K562 (cell line): ENCODE measurements around the gene TSTD1. TPM values are rescaled to one million over a fixed set of nuclear protein-coding genes. Genes with fewer than 3 reads are reported as not detected.

ENCODE experiments used
- BRD9 ChIP-seq: fragments of 450-650 bp; IDR thresholded peaks from 2 replicates; pipeline ENCODE4 v1.6.1; 2018; ENCODE audit warnings: low read depth; ENCODE audit not compliant: partially characterized antibody
- CCNT2 ChIP-seq: IDR thresholded peaks from 2 replicates; pipeline ENCODE4 v1.6.1; 2011; ENCODE audit warnings: borderline replicate concordance, low read depth, mild to moderate bottlenecking, moderate library complexity, mixed read lengths, low read length; ENCODE audit not compliant: insufficient read length; ENCODE audit errors: extremely low read depth
- DMBX1 ChIP-seq: fragments of 250-450 bp; sonication (Bioruptor Pico); IDR thresholded peaks from 2 replicates; pipeline ENCODE4 v1.8.0; 2022; ENCODE audit warnings: inconsistent platforms, mild to moderate bottlenecking, moderate library complexity, borderline replicate concordance
- EP400 ChIP-seq: fragments of 450-650 bp; IDR thresholded peaks from 2 replicates; pipeline ENCODE4 v1.6.1; 2017; ENCODE audit warnings: antibody characterized with exemption, mild to moderate bottlenecking, moderate library complexity
- IRF2 ChIP-seq: sonication (generic); formaldehyde crosslinking; IDR thresholded peaks from 2 replicates; pipeline ENCODE4 v1.8.1; 2022; ENCODE audit warnings: mild to moderate bottlenecking, missing genetic modification reagents
- JUN ChIP-seq, 2 experiments: sonication (generic) in 1 of 2; formaldehyde crosslinking in 1 of 2; IDR thresholded peaks; 2 replicates each; pipeline versions ENCODE4 v1.6.1 to v1.8.0; 2012 to 2022; ENCODE audit warnings: borderline replicate concordance in 2 of 2, mild to moderate bottlenecking in 2 of 2, improper control_type of control experiment in 1 of 2, low read depth in 1 of 2, low read length in 1 of 2, missing genetic modification reagents in 1 of 2
- KLF1 ChIP-seq: fragments of 450-650 bp; IDR thresholded peaks from 2 replicates; pipeline ENCODE4 v1.6.1; 2016; ENCODE audit warnings: missing genetic modification characterization, missing compliant biosample characterization
- NFE2 ChIP-seq: IDR thresholded peaks from 2 replicates; pipeline ENCODE4 v1.6.1; 2014; ENCODE audit warnings: antibody characterized with exemption, low read depth
- NFE2L1 ChIP-seq: fragments of 450-650 bp; IDR thresholded peaks from 2 replicates; pipeline ENCODE4 v1.6.1; 2016; ENCODE audit warnings: missing genetic modification characterization, low read depth, mild to moderate bottlenecking, missing compliant biosample characterization, moderate library complexity, borderline replicate concordance
- PHF8 ChIP-seq: fragments of 200-600 bp; sonication (generic); IDR thresholded peaks from 2 replicates; pipeline ENCODE4 v1.6.1; 2012; ENCODE audit warnings: mixed run types, mild to moderate bottlenecking, inconsistent platforms, low read length, moderate library complexity, borderline replicate concordance
- RBM22 ChIP-seq: fragments of 200-400 bp; formaldehyde crosslinking; IDR thresholded peaks from 2 replicates; pipeline ENCODE4 v1.6.1; 2018; ENCODE audit warnings: low read length, low read depth; ENCODE audit not compliant: poor library complexity, severe bottlenecking
- SIX5 ChIP-seq, 2 experiments: IDR thresholded peaks; 2 replicates each; pipeline ENCODE4 v1.6.1; 2011; ENCODE audit warnings: low read length in 2 of 2, borderline replicate concordance in 1 of 2, low read depth in 1 of 2, mild to moderate bottlenecking in 1 of 2, moderate library complexity in 1 of 2; ENCODE audit not compliant: insufficient read depth in 1 of 2
- TSC22D4 ChIP-seq: fragments of 450-650 bp; IDR thresholded peaks from 2 replicates; pipeline ENCODE4 v1.6.1; 2016; ENCODE audit warnings: missing genetic modification characterization, missing biosample characterization, control low read depth
- ZNF253 ChIP-seq: fragments of 250-450 bp; sonication (Bioruptor Pico); conservative IDR thresholded peaks from 2 replicates; pipeline ENCODE4 v1.6.1; 2021; ENCODE audit warnings: mild to moderate bottlenecking
- polyA plus RNA-seq, 8 experiments: library from polyadenylated mRNA; depleted of rRNA in 4 of 8; stranded (reverse) in 5 of 8; unstranded in 3 of 8; fragments of >200 nt; fragmentation: Nextera tagmentation in 2 of 8; fragmentation: Illumina TruSeq in 1 of 8; extraction: Ambion mirVana in 2 of 8; extraction: Trizol in 1 of 8; gene quantifications; 2 replicates each; pipeline versions ENCODE4 v1.2.1 to v1.2.3, GENCODE V29; 2011 to 2014; ENCODE audit warnings: inconsistent platforms in 1 of 8, missing spikeins in 1 of 8
- total RNA-seq, 7 experiments: library from RNA; depleted of rRNA in 6 of 7; stranded (reverse); fragments of >200 nt in 6 of 7; fragmentation: Illumina TruSeq in 2 of 7; extraction: Trizol in 2 of 7; gene quantifications; 2 replicates each; pipeline versions ENCODE4 v1.2.1 to v1.2.3, GENCODE V29; 2011 to 2021; ENCODE audit warnings: low replicate concordance in 1 of 7
- TF ChIP-seq, protein P1 (sequence below), 2 experiments: fragments of 450-650 bp in 1 of 2; sonication (generic) in 1 of 2; formaldehyde crosslinking in 1 of 2; IDR thresholded peaks in 1 of 2; conservative IDR thresholded peaks in 1 of 2; 2 replicates each; pipeline versions ENCODE4 v1.6.1 to v1.8.1; 2016 to 2023; ENCODE audit warnings: mild to moderate bottlenecking in 2 of 2, moderate library complexity in 2 of 2, inconsistent platforms in 1 of 2, missing genetic modification reagents in 1 of 2
- TF ChIP-seq, protein P2 (sequence below), 2 experiments: IDR thresholded peaks; 2 replicates each; pipeline ENCODE4 v1.6.1; 2011; ENCODE audit warnings: borderline replicate concordance in 1 of 2, control low read depth in 1 of 2, low read depth in 1 of 2, low read length in 1 of 2, mild to moderate bottlenecking in 1 of 2, mixed read lengths in 1 of 2, moderate library complexity in 1 of 2; ENCODE audit not compliant: insufficient read depth in 1 of 2, insufficient read length in 1 of 2, poor library complexity in 1 of 2, severe bottlenecking in 1 of 2; ENCODE audit errors: extremely low read depth in 1 of 2
- TF ChIP-seq, protein P3 (sequence below): sonication (generic); formaldehyde crosslinking; IDR thresholded peaks from 2 replicates; pipeline ENCODE4 v1.8.0; 2023; ENCODE audit warnings: missing genetic modification reagents, mild to moderate bottlenecking, borderline replicate concordance

Gene TSTD1
- total and polyA plus RNA-seq, 9 of the 15 experiments (the other 6 are each of a cell fraction or from before 2014, with no cell fraction given), result 0.23 to 0.53 TPM; not detected in 7

DNA sequence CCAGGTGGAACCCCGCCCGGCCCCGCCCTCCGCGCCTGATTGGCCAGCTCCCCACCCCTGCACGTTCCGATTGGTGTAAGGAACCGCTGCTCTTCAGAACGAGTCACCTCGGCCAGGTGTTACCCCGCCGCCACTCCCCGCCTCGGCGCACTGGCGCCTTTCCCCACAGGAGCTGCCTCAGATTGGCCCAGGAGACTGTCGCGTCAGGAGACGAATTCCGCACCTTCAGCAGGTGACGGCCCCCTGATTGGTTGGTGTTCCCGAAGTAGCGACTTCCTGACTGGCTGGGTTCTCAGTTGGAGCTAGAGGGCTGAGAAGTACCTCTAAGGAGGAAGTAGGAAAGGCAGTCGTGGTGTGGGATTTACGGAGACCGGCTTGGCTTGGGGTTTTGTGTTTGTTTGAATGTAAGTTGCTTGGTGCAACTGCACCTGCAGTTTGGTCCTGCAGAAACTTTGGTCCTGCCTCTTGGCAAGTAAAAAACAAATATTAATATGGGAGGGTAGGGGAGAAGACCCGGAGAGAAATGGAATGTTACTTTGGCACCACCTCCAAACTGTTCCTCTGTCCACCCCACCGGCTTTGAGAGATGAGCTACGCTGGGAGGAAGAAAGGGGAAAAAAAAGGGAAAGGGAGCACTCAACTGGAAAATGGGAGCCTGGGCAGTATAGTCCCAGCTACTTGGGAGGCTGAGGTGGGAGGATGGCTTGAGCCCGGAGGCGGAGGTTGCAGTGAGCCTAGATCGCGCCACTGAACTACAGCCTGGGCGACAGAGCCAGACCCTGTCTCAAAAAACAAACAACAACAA lies 17.4 kb downstream of the TSTD1 start (continued):
- no peak for TF ChIP-seq JUN (IDR thresholded peaks at IDR 0.05; ENCODE audit: borderline replicate concordance, low read depth, low read length)
- TF ChIP-seq JUN (CRISPR knock-in tag; IDR thresholded peaks at IDR 0.05; ENCODE audit: borderline replicate concordance), result no peak
- TF ChIP-seq KLF1 (tag), result no peak
- TF ChIP-seq BRD9, result peak; percentile 40
- TF ChIP-seq NFE2, result no peak
- no peak; the same call in 1 of the 2 replicates for TF ChIP-seq EP400
- no peak for TF ChIP-seq TSC22D4
- TF ChIP-seq, protein P1, sequence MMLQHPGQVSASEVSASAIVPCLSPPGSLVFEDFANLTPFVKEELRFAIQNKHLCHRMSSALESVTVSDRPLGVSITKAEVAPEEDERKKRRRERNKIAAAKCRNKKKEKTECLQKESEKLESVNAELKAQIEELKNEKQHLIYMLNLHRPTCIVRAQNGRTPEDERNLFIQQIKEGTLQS (IDR thresholded peaks at IDR 0.05), result no peak
- TF ChIP-seq, protein P1 (CRISPR knock-in tag; conservative IDR thresholded peaks at IDR 0.05), result no peak
- TF ChIP-seq DMBX1, result no peak
- TF ChIP-seq, protein P2, sequence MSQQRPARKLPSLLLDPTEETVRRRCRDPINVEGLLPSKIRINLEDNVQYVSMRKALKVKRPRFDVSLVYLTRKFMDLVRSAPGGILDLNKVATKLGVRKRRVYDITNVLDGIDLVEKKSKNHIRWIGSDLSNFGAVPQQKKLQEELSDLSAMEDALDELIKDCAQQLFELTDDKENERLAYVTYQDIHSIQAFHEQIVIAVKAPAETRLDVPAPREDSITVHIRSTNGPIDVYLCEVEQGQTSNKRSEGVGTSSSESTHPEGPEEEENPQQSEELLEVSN (IDR thresholded peaks at IDR 0.05; ENCODE audit: borderline replicate concordance in 1 of 2, extremely low read depth in 1 of 2, insufficient read depth in 1 of 2, insufficient read length in 1 of 2, low read depth in 1 of 2, low read length in 1 of 2, poor library complexity in 1 of 2, severe bottlenecking in 1 of 2), result peak; percentile 80 to 93
- no peak for TF ChIP-seq CCNT2
- TF ChIP-seq, protein P3, sequence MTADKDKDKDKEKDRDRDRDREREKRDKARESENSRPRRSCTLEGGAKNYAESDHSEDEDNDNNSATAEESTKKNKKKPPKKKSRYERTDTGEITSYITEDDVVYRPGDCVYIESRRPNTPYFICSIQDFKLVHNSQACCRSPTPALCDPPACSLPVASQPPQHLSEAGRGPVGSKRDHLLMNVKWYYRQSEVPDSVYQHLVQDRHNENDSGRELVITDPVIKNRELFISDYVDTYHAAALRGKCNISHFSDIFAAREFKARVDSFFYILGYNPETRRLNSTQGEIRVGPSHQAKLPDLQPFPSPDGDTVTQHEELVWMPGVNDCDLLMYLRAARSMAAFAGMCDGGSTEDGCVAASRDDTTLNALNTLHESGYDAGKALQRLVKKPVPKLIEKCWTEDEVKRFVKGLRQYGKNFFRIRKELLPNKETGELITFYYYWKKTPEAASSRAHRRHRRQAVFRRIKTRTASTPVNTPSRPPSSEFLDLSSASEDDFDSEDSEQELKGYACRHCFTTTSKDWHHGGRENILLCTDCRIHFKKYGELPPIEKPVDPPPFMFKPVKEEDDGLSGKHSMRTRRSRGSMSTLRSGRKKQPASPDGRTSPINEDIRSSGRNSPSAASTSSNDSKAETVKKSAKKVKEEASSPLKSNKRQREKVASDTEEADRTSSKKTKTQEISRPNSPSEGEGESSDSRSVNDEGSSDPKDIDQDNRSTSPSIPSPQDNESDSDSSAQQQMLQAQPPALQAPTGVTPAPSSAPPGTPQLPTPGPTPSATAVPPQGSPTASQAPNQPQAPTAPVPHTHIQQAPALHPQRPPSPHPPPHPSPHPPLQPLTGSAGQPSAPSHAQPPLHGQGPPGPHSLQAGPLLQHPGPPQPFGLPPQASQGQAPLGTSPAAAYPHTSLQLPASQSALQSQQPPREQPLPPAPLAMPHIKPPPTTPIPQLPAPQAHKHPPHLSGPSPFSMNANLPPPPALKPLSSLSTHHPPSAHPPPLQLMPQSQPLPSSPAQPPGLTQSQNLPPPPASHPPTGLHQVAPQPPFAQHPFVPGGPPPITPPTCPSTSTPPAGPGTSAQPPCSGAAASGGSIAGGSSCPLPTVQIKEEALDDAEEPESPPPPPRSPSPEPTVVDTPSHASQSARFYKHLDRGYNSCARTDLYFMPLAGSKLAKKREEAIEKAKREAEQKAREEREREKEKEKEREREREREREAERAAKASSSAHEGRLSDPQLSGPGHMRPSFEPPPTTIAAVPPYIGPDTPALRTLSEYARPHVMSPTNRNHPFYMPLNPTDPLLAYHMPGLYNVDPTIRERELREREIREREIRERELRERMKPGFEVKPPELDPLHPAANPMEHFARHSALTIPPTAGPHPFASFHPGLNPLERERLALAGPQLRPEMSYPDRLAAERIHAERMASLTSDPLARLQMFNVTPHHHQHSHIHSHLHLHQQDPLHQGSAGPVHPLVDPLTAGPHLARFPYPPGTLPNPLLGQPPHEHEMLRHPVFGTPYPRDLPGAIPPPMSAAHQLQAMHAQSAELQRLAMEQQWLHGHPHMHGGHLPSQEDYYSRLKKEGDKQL, result no peak
- no peak for TF ChIP-seq ZNF253
- TF ChIP-seq PHF8, result peak; percentile 79
- no peak for TF ChIP-seq IRF2 (CRISPR knock-in tag)
- TF ChIP-seq NFE2L1 (tag), result no peak
- TF ChIP-seq SIX5 (IDR thresholded peaks at IDR 0.05; ENCODE audit: borderline replicate concordance in 1 of 2, insufficient read depth in 1 of 2, low read depth in 1 of 2, low read length in 2 of 2), result no peak
- TF ChIP-seq RBM22, result no peak
